Measurements from ENCODE around the gene CDX1.

Gene CDX1

GRCh38 chr5:150172145-150172544 lies 5.6 kb downstream of the CDX1 start:
- Histone ChIP-seq H3K4me3 (ENCODE audit: low read length) (no peak overlapping the region), H3K9me3 (ENCODE audit: control insufficient read depth, low read depth, low read length) (no peaks in the 10 kb centered on the region), H3K27ac (ENCODE audit: low read length) (no peak overlapping the region), H3K4me1 (ENCODE audit: control insufficient read depth, low read depth, low read length) (peaks cover 4% of the 10 kb centered on the region), H3K9ac (ENCODE audit: low read length) (no peak overlapping the region), H3K36me3 (ENCODE audit: control insufficient read depth, low read depth, low read length) (no peaks in the 10 kb centered on the region), H3K27me3 (ENCODE audit: control insufficient read depth, insufficient read depth, low read length) (peaks cover 61% of the 10 kb centered on the region)

- Histone ChIP-seq H3K27ac (ENCODE audit: low read length) (no peak overlapping the region), H3K9me3 (ENCODE audit: control insufficient read depth, low read depth, low read length) (no peaks in the 10 kb centered on the region), H3K4me1 (ENCODE audit: control insufficient read depth, low read depth, low read length) (peaks cover under 1% of the 10 kb centered on the region), H3K36me3 (ENCODE audit: control insufficient read depth, low read depth, low read length) (no peaks in the 10 kb centered on the region), H3K27me3 (ENCODE audit: control insufficient read depth, insufficient read depth, low read length) (peaks cover 56% of the 10 kb centered on the region), H3K9ac (ENCODE audit: low read length) (no peak overlapping the region), H3K4me3 (ENCODE audit: low read length) (no peak overlapping the region)
Measured at GRCh38 chr5:150172556-150172955, 6.0 kb downstream of the CDX1 start.

GRCh38 chr5:150173161-150173560 lies 6.6 kb downstream of the CDX1 start:
- no peaks in the 10 kb centered on the region for H3K4me1 ChIP-seq (ENCODE audit: control insufficient read depth, low read depth, low read length)
- H3K4me3 ChIP-seq (ENCODE audit: low read length): no peak overlapping the region
- H3K27me3 ChIP-seq (ENCODE audit: control insufficient read depth, insufficient read depth, low read length): peaks cover 50% of the 10 kb centered on the region
- H3K27ac ChIP-seq (ENCODE audit: low read length): no peak overlapping the region
- H3K36me3 ChIP-seq (ENCODE audit: control insufficient read depth, low read depth, low read length): no peaks in the 10 kb centered on the region
- no peak overlapping the region for H3K9ac ChIP-seq (ENCODE audit: low read length)
- H3K9me3 ChIP-seq (ENCODE audit: control insufficient read depth, low read depth, low read length): no peaks in the 10 kb centered on the region

GRCh38 chr5:150174285-150174684 lies 7.7 kb downstream of the CDX1 start:
- Histone ChIP-seq H3K9me3 (ENCODE audit: control insufficient read depth, low read depth, low read length) (no peaks in the 10 kb centered on the region), H3K4me1 (ENCODE audit: control insufficient read depth, low read depth, low read length) (no peaks in the 10 kb centered on the region), H3K4me3 (ENCODE audit: low read length) (no peak overlapping the region), H3K27me3 (ENCODE audit: control insufficient read depth, insufficient read depth, low read length) (peaks cover 39% of the 10 kb centered on the region), H3K9ac (ENCODE audit: low read length) (no peak overlapping the region), H3K36me3 (ENCODE audit: control insufficient read depth, low read depth, low read length) (no peaks in the 10 kb centered on the region), H3K27ac (ENCODE audit: low read length) (no peak overlapping the region)

- Histone ChIP-seq H3K4me1 (ENCODE audit: control insufficient read depth, low read depth, low read length) (no peaks in the 10 kb centered on the region), H3K9me3 (ENCODE audit: control insufficient read depth, low read depth, low read length) (no peaks in the 10 kb centered on the region), H3K27ac (ENCODE audit: low read length) (no peak overlapping the region), H3K27me3 (ENCODE audit: control insufficient read depth, insufficient read depth, low read length) (peaks cover 31% of the 10 kb centered on the region), H3K9ac (ENCODE audit: low read length) (no peak overlapping the region), H3K4me3 (ENCODE audit: low read length) (no peak overlapping the region), H3K36me3 (ENCODE audit: control insufficient read depth, low read depth, low read length) (no peaks in the 10 kb centered on the region)
Measured at GRCh38 chr5:150175076-150175475, 8.5 kb downstream of the CDX1 start.

- Histone ChIP-seq H3K4me1 (ENCODE audit: control insufficient read depth, low read depth, low read length) (no peaks in the 10 kb centered on the region), H3K9ac (ENCODE audit: low read length) (no peak overlapping the region), H3K36me3 (ENCODE audit: control insufficient read depth, low read depth, low read length) (no peaks in the 10 kb centered on the region), H3K4me3 (ENCODE audit: low read length) (no peak overlapping the region), H3K27ac (ENCODE audit: low read length) (no peak overlapping the region), H3K27me3 (ENCODE audit: control insufficient read depth, insufficient read depth, low read length) (peaks cover 27% of the 10 kb centered on the region), H3K9me3 (ENCODE audit: control insufficient read depth, low read depth, low read length) (no peaks in the 10 kb centered on the region)
Measured at GRCh38 chr5:150175536-150175935, 9.0 kb downstream of the CDX1 start.

- Histone ChIP-seq H3K4me3 (ENCODE audit: low read length) (no peak overlapping the region), H3K27me3 (ENCODE audit: control insufficient read depth, insufficient read depth, low read length) (peaks cover 15% of the 10 kb centered on the region), H3K4me1 (ENCODE audit: control insufficient read depth, low read depth, low read length) (no peaks in the 10 kb centered on the region), H3K27ac (ENCODE audit: low read length) (no peak overlapping the region), H3K9ac (ENCODE audit: low read length) (no peak overlapping the region), H3K9me3 (ENCODE audit: control insufficient read depth, low read depth, low read length) (no peaks in the 10 kb centered on the region), H3K36me3 (ENCODE audit: control insufficient read depth, low read depth, low read length) (no peaks in the 10 kb centered on the region)
Measured at GRCh38 chr5:150176745-150177477, 10.3 kb downstream of the CDX1 start.

- H3K4me1 ChIP-seq (ENCODE audit: control insufficient read depth, low read depth, low read length): no peaks in the 10 kb centered on the region
- no peak overlapping the region for H3K9ac ChIP-seq (ENCODE audit: low read length)
- H3K27ac ChIP-seq (ENCODE audit: low read length): no peak overlapping the region
- no peaks in the 10 kb centered on the region for H3K9me3 ChIP-seq (ENCODE audit: control insufficient read depth, low read depth, low read length)
- no peak overlapping the region for H3K4me3 ChIP-seq (ENCODE audit: low read length)
- peaks cover 10% of the 10 kb centered on the region for H3K27me3 ChIP-seq (ENCODE audit: control insufficient read depth, insufficient read depth, low read length)
- H3K36me3 ChIP-seq (ENCODE audit: control insufficient read depth, low read depth, low read length): no peaks in the 10 kb centered on the region
Measured at GRCh38 chr5:150177721-150178120, 11.1 kb downstream of the CDX1 start.

- Histone ChIP-seq H3K4me3 (ENCODE audit: low read length) (no peak overlapping the region), H3K36me3 (ENCODE audit: control insufficient read depth, low read depth, low read length) (no peaks in the 10 kb centered on the region), H3K9me3 (ENCODE audit: control insufficient read depth, low read depth, low read length) (no peaks in the 10 kb centered on the region), H3K9ac (ENCODE audit: low read length) (no peak overlapping the region), H3K27ac (ENCODE audit: low read length) (no peak overlapping the region), H3K27me3 (ENCODE audit: control insufficient read depth, insufficient read depth, low read length) (peaks cover 10% of the 10 kb centered on the region), H3K4me1 (ENCODE audit: control insufficient read depth, low read depth, low read length) (no peaks in the 10 kb centered on the region)
Measured at GRCh38 chr5:150178262-150178661, 11.7 kb downstream of the CDX1 start.

- H3K4me3 ChIP-seq (ENCODE audit: low read length): no peak overlapping the region
Measured at GRCh38 chr5:150179019-150179620, 12.5 kb downstream of the CDX1 start.

GRCh38 chr5:150180241-150181026 lies 13.9 kb downstream of the CDX1 start:
- H3K27ac ChIP-seq (ENCODE audit: low read length): no peak overlapping the region
- H3K9me3 ChIP-seq (ENCODE audit: control insufficient read depth, low read depth, low read length): no peaks in the 10 kb centered on the region
- H3K36me3 ChIP-seq (ENCODE audit: control insufficient read depth, low read depth, low read length): no peaks in the 10 kb centered on the region
- H3K4me3 ChIP-seq (ENCODE audit: low read length): no peak overlapping the region
- H3K27me3 ChIP-seq (ENCODE audit: control insufficient read depth, insufficient read depth, low read length): peaks cover 18% of the 10 kb centered on the region
- no peak overlapping the region for H3K9ac ChIP-seq (ENCODE audit: low read length)
- H3K4me1 ChIP-seq (ENCODE audit: control insufficient read depth, low read depth, low read length): peaks cover 5% of the 10 kb centered on the region

More at GRCh38 chr5:150179019-150179620, 12.5 kb downstream of the CDX1 start:
- Histone ChIP-seq H3K36me3 (ENCODE audit: control insufficient read depth, low read depth, low read length) (no peaks in the 10 kb centered on the region), H3K4me1 (ENCODE audit: control insufficient read depth, low read depth, low read length) (no peaks in the 10 kb centered on the region), H3K9me3 (ENCODE audit: control insufficient read depth, low read depth, low read length) (no peaks in the 10 kb centered on the region), H3K9ac (ENCODE audit: low read length) (no peak overlapping the region), H3K27me3 (ENCODE audit: control insufficient read depth, insufficient read depth, low read length) (peaks cover 6% of the 10 kb centered on the region), H3K27ac (ENCODE audit: low read length) (no peak overlapping the region)

Measured in iPS-18a (cell line).